ENCODE data around the gene SYT17. TPM values are rescaled to one million over a fixed set of nuclear protein-coding genes. Genes with fewer than 3 reads are reported as not detected.

Gene SYT17
- total RNA-seq, 1 experiment from 2014 or later, result 10.6 TPM

GRCh38 chr16:19232988-19233387 lies 64.9 kb downstream of the SYT17 start:
- no peak overlapping the region for H3K27ac ChIP-seq
- peaks cover 4% of the 10 kb centered on the region for H3K4me1 ChIP-seq
- H3K27me3 ChIP-seq, result no peaks in the 10 kb centered on the region
- DNase-seq, result no peak
- no peak overlapping the region for H3K4me3 ChIP-seq
- H3K9me3 ChIP-seq (replicated peaks), result 0 out of 2 replicates have a peak, but pooled peaks cover 4% of the 10 kb centered on the region
- H3K36me3 ChIP-seq, result no peaks in the 10 kb centered on the region

- H3K4me1 ChIP-seq, result no peaks in the 10 kb centered on the region
- no peak overlapping the region for H3K27ac ChIP-seq
- no peaks in the 10 kb centered on the region for H3K36me3 ChIP-seq
- no peak for DNase-seq
- no peak overlapping the region for H3K4me3 ChIP-seq
- H3K27me3 ChIP-seq, result no peaks in the 10 kb centered on the region
- 0 out of 2 replicates have a peak, but pooled peaks cover 4% of the 10 kb centered on the region for H3K9me3 ChIP-seq (replicated peaks)
Observed at GRCh38 chr16:19235478-19235877, 67.4 kb downstream of the SYT17 start.

- no peak overlapping the region for H3K27ac ChIP-seq
- no peak for DNase-seq
- no peaks in the 10 kb centered on the region for H3K27me3 ChIP-seq
- H3K36me3 ChIP-seq, result no peaks in the 10 kb centered on the region
- H3K4me3 ChIP-seq, result no peak overlapping the region
- H3K4me1 ChIP-seq, result no peaks in the 10 kb centered on the region
- H3K9me3 ChIP-seq (replicated peaks), result 0 out of 2 replicates have a peak, but pooled peaks cover 4% of the 10 kb centered on the region
Observed at GRCh38 chr16:19235886-19236285, 67.8 kb downstream of the SYT17 start.

GRCh38 chr16:19236561-19237209 lies 68.6 kb downstream of the SYT17 start:
- DNase-seq, result no peak
- H3K27ac ChIP-seq, result no peak overlapping the region
- H3K27me3 ChIP-seq, result no peaks in the 10 kb centered on the region
- H3K4me1 ChIP-seq, result no peaks in the 10 kb centered on the region
- no peak overlapping the region for H3K4me3 ChIP-seq
- H3K36me3 ChIP-seq, result no peaks in the 10 kb centered on the region
- 0 out of 2 replicates have a peak, but pooled peaks cover 4% of the 10 kb centered on the region for H3K9me3 ChIP-seq (replicated peaks)

- H3K27me3 ChIP-seq, result no peaks in the 10 kb centered on the region
- H3K4me3 ChIP-seq, result no peak overlapping the region
- H3K27ac ChIP-seq, result no peak overlapping the region
- H3K4me1 ChIP-seq, result no peaks in the 10 kb centered on the region
- H3K36me3 ChIP-seq, result no peaks in the 10 kb centered on the region
- 0 out of 2 replicates have a peak, but pooled peaks cover 4% of the 10 kb centered on the region for H3K9me3 ChIP-seq (replicated peaks)
- no peak for DNase-seq
Observed at GRCh38 chr16:19238406-19238805, 70.4 kb downstream of the SYT17 start.

- Histone ChIP-seq H3K4me1 (no peaks in the 10 kb centered on the region), H3K36me3 (no peaks in the 10 kb centered on the region), H3K27ac (no peak overlapping the region), H3K9me3 (replicated peaks) (0 out of 2 replicates have a peak, but pooled peaks cover 4% of the 10 kb centered on the region), H3K27me3 (no peaks in the 10 kb centered on the region), H3K4me3 (no peak overlapping the region)
- DNase-seq, result no peak
Observed at GRCh38 chr16:19239511-19240155, 71.6 kb downstream of the SYT17 start.

- 0 out of 2 replicates have a peak, but pooled peaks cover 2% of the 10 kb centered on the region for H3K9me3 ChIP-seq (replicated peaks)
Observed at GRCh38 chr16:19240494-19240893, 72.5 kb downstream of the SYT17 start.

GRCh38 chr16:19241512-19241911 lies 73.5 kb downstream of the SYT17 start:
- Histone ChIP-seq H3K27ac (no peak overlapping the region), H3K4me3 (no peak overlapping the region), H3K36me3 (no peaks in the 10 kb centered on the region), H3K27me3 (no peaks in the 10 kb centered on the region), H3K9me3 (replicated peaks) (no peaks in the 10 kb centered on the region), H3K4me1 (no peaks in the 10 kb centered on the region; the same call in 1 of the 2 replicates)
- DNase-seq, result no peak

More at GRCh38 chr16:19240494-19240893, 72.5 kb downstream of the SYT17 start:
- H3K36me3 ChIP-seq, result no peaks in the 10 kb centered on the region
- DNase-seq, result no peak
- H3K27ac ChIP-seq, result no peak overlapping the region
- no peak overlapping the region for H3K4me3 ChIP-seq
- H3K4me1 ChIP-seq, result no peaks in the 10 kb centered on the region; the same call in 1 of the 2 replicates
- no peaks in the 10 kb centered on the region for H3K27me3 ChIP-seq

- no peak overlapping the region for H3K4me3 ChIP-seq
- H3K4me1 ChIP-seq, result no peaks in the 10 kb centered on the region; the same call in 1 of the 2 replicates
- H3K27ac ChIP-seq, result no peak overlapping the region
- DNase-seq, result no peak
- no peaks in the 10 kb centered on the region for H3K9me3 ChIP-seq (replicated peaks)
- H3K27me3 ChIP-seq, result no peaks in the 10 kb centered on the region
- H3K36me3 ChIP-seq, result no peaks in the 10 kb centered on the region
Observed at GRCh38 chr16:19242186-19242585, 74.1 kb downstream of the SYT17 start.

GRCh38 chr16:19242987-19243575 lies 75.0 kb downstream of the SYT17 start:
- DNase-seq, result no peak
- no peaks in the 10 kb centered on the region for H3K9me3 ChIP-seq (replicated peaks)
- no peaks in the 10 kb centered on the region; the same call in 1 of the 2 replicates for H3K4me1 ChIP-seq
- no peaks in the 10 kb centered on the region for H3K36me3 ChIP-seq
- no peaks in the 10 kb centered on the region for H3K27me3 ChIP-seq
- no peak overlapping the region for H3K4me3 ChIP-seq
- H3K27ac ChIP-seq, result no peak overlapping the region

- Histone ChIP-seq H3K27ac (no peak overlapping the region), H3K9me3 (replicated peaks) (no peaks in the 10 kb centered on the region), H3K4me3 (no peak overlapping the region), H3K27me3 (no peaks in the 10 kb centered on the region), H3K4me1 (no peaks in the 10 kb centered on the region; the same call in 1 of the 2 replicates), H3K36me3 (no peaks in the 10 kb centered on the region)
- DNase-seq, result peak in 1 of 2 experiments; percentile 7
Observed at GRCh38 chr16:19245326-19245925, 77.4 kb downstream of the SYT17 start.

GRCh38 chr16:19252904-19253303 lies 84.9 kb downstream of the SYT17 start:
- DNase-seq, result no peak
- no peak overlapping the region for H3K4me3 ChIP-seq
- H3K27me3 ChIP-seq, result no peaks in the 10 kb centered on the region
- no peaks in the 10 kb centered on the region for H3K36me3 ChIP-seq
- H3K27ac ChIP-seq, result no peak overlapping the region
- no peaks in the 10 kb centered on the region for H3K9me3 ChIP-seq (replicated peaks)
- H3K4me1 ChIP-seq, result no peaks in the 10 kb centered on the region

GRCh38 chr16:19254611-19255010 lies 86.6 kb downstream of the SYT17 start:
- no peaks in the 10 kb centered on the region for H3K36me3 ChIP-seq
- no peaks in the 10 kb centered on the region for H3K4me1 ChIP-seq
- no peaks in the 10 kb centered on the region for H3K9me3 ChIP-seq (replicated peaks)

GRCh38 chr16:19264123-19264673 lies 96.2 kb downstream of the SYT17 start:
- H3K27me3 ChIP-seq, result no peaks in the 10 kb centered on the region
- H3K4me1 ChIP-seq, result no peaks in the 10 kb centered on the region
- H3K4me3 ChIP-seq, result no peak overlapping the region
- H3K27ac ChIP-seq, result no peak overlapping the region
- no peaks in the 10 kb centered on the region for H3K36me3 ChIP-seq
- no peaks in the 10 kb centered on the region for H3K9me3 ChIP-seq (replicated peaks)
- no peak for DNase-seq

More at GRCh38 chr16:19254611-19255010, 86.6 kb downstream of the SYT17 start:
- Histone ChIP-seq H3K27ac (no peak overlapping the region), H3K4me3 (no peak overlapping the region), H3K27me3 (no peaks in the 10 kb centered on the region)
- no peak for DNase-seq
